AG10803 (cell line): Measurements from ENCODE around the gene ZNF488.
A peak's percentile ranks its signal among the peaks of the same experiment; 100 is the strongest.

ENCODE experiments used
- DNase-seq: peaks from one replicate; pipeline ENCODE4 v3.0.0; 2010; ENCODE audit warnings: low read depth
- H3K4me3 ChIP-seq: 2 replicates; pipeline ENCODE4 v1.5.1; 2011; ENCODE audit warnings: mild to moderate bottlenecking, low read length, control low read depth
- CTCF ChIP-seq: conservative IDR thresholded peaks from 2 replicates; pipeline ENCODE4 v1.5.1; 2011; ENCODE audit warnings: mild to moderate bottlenecking, low read length, control low read depth, inconsistent platforms

Gene ZNF488

GRCh38 chr10:47384148-47384921, at the start of gene ZNF488:
Gene ZNF488, minus strand, starts transcription at chr10:47384293. Its CDS starts 15,464 bp downstream, at chr10:47368829.
- peak within 1 kb of the TSS; percentile 71 for H3K4me3 ChIP-seq
- DNase-seq = peak; percentile 62
- TF ChIP-seq CTCF = no peak

GRCh38 chr10:47425813-47426419, 41.8 kb upstream of the ZNF488 start:
- H3K4me3 ChIP-seq = no peak overlapping the region
- TF ChIP-seq CTCF = no peak
- no peak for DNase-seq

- no peak for DNase-seq
- H3K4me3 ChIP-seq = no peak overlapping the region
- no peak for TF ChIP-seq CTCF
Observed at GRCh38 chr10:47424231-47424630, 40.1 kb upstream of the ZNF488 start.

GRCh38 chr10:47423476-47423875, 39.4 kb upstream of the ZNF488 start:
- DNase-seq = no peak
- no peak for TF ChIP-seq CTCF
- no peak overlapping the region for H3K4me3 ChIP-seq

- no peak for TF ChIP-seq CTCF
- peak; percentile 16 for DNase-seq
- no peak overlapping the region for H3K4me3 ChIP-seq
Observed at GRCh38 chr10:47421057-47421952, 37.2 kb upstream of the ZNF488 start.

- no peak overlapping the region for H3K4me3 ChIP-seq
- TF ChIP-seq CTCF = no peak
Observed at GRCh38 chr10:47420305-47421056, 36.4 kb upstream of the ZNF488 start.

More at GRCh38 chr10:47420305-47421056, 36.4 kb upstream of the ZNF488 start:
- no peak for DNase-seq
